Neural progenitor cell (in vitro differentiated cells): ENCODE results near the gene LDB2.

Source experiments
- EZH2 ChIP-seq: fragments of 200-600 bp; sonication (generic); IDR thresholded peaks from 2 replicates; pipeline ENCODE4 v1.6.1; 2017; ENCODE audit warnings: antibody characterized with exemption, mild to moderate bottlenecking, moderate library complexity
- TF ChIP-seq, protein P1 (sequence below): fragments of 200-600 bp; sonication (generic); IDR thresholded peaks from 2 replicates; pipeline ENCODE4 v1.5.1; 2017; ENCODE audit warnings: antibody characterized with exemption, mild to moderate bottlenecking

GRCh38 chr4:16804581-16804980 lies 93.9 kb downstream of the LDB2 start:
- TF ChIP-seq, protein P1, sequence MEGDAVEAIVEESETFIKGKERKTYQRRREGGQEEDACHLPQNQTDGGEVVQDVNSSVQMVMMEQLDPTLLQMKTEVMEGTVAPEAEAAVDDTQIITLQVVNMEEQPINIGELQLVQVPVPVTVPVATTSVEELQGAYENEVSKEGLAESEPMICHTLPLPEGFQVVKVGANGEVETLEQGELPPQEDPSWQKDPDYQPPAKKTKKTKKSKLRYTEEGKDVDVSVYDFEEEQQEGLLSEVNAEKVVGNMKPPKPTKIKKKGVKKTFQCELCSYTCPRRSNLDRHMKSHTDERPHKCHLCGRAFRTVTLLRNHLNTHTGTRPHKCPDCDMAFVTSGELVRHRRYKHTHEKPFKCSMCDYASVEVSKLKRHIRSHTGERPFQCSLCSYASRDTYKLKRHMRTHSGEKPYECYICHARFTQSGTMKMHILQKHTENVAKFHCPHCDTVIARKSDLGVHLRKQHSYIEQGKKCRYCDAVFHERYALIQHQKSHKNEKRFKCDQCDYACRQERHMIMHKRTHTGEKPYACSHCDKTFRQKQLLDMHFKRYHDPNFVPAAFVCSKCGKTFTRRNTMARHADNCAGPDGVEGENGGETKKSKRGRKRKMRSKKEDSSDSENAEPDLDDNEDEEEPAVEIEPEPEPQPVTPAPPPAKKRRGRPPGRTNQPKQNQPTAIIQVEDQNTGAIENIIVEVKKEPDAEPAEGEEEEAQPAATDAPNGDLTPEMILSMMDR, result no peak
- no peak for TF ChIP-seq EZH2
